CD14-positive monocyte (primary cell): ENCODE measurements around the gene PNRC1. TPM values are rescaled to one million over a fixed set of nuclear protein-coding genes. Genes with fewer than 3 reads are reported as not detected.

ENCODE experiments used
- DNase-seq, 3 donors: peaks; one replicate each; pipeline ENCODE4 v3.0.0-alpha.2; 2011 to 2022
- H2AFZ ChIP-seq: 2 replicates; pipeline ENCODE4 v1.6.0; 2012; ENCODE audit warnings: mild to moderate bottlenecking, low read depth, low read length, inconsistent platforms; ENCODE audit not compliant: insufficient read depth, poor library complexity, severe bottlenecking
- H3K27ac ChIP-seq, 2 donors: 1 replicate in 1 of 2; 2 replicates in 1 of 2; pipeline ENCODE4 v1.5.1; 2012 to 2013; ENCODE audit warnings: low read length in 2 of 2, control low read depth in 1 of 2, inconsistent platforms in 1 of 2, low read depth in 1 of 2, mild to moderate bottlenecking in 1 of 2
- H3K27me3 ChIP-seq, 2 donors: one replicate each; pipeline versions ENCODE4 v1.6.0 to v1.6.1; 2011 to 2013; ENCODE audit warnings: low read length in 2 of 2; ENCODE audit not compliant: control insufficient read depth in 2 of 2, insufficient read depth in 2 of 2
- H3K36me3 ChIP-seq, 2 donors: replicated peaks in 1 of 2; 1 replicate in 1 of 2; 2 replicates in 1 of 2; pipeline versions ENCODE4 v1.5.1 to v1.6.1; 2012 to 2013; ENCODE audit warnings: low read length in 2 of 2, control low read depth in 1 of 2, inconsistent platforms in 1 of 2, mild to moderate bottlenecking in 1 of 2; ENCODE audit not compliant: insufficient read depth in 2 of 2, control insufficient read depth in 1 of 2
- H3K4me1 ChIP-seq, 2 donors: 1 replicate in 1 of 2; 2 replicates in 1 of 2; pipeline versions ENCODE4 v1.5.1 to v1.6.1; 2012 to 2013; ENCODE audit warnings: low read length in 2 of 2, control low read depth in 1 of 2, inconsistent platforms in 1 of 2, mild to moderate bottlenecking in 1 of 2, moderate library complexity in 1 of 2; ENCODE audit not compliant: insufficient read depth in 2 of 2, control insufficient read depth in 1 of 2
- H3K4me2 ChIP-seq: replicated peaks from 2 replicates; pipeline ENCODE3; 2012; ENCODE audit warnings: low read length, moderate library complexity, mild to moderate bottlenecking; ENCODE audit not compliant: poor library complexity, severe bottlenecking; ENCODE audit errors: extremely low read depth
- H3K4me3 ChIP-seq, 3 experiments: fragments of 200-600 bp in 1 of 3; sonication (generic) in 1 of 3; replicated peaks in 1 of 3; 1 replicate in 2 of 3; 2 replicates in 1 of 3; pipeline ENCODE4 v1.5.1; 2011 to 2013; ENCODE audit warnings: low read length in 3 of 3, mild to moderate bottlenecking in 3 of 3, control low read depth in 2 of 3, low read depth in 2 of 3, inconsistent platforms in 1 of 3, moderate library complexity in 1 of 3
- H3K79me2 ChIP-seq: 2 replicates; pipeline ENCODE4 v1.6.0; 2012; ENCODE audit warnings: mild to moderate bottlenecking, control low read depth, inconsistent platforms, low read length, moderate library complexity; ENCODE audit not compliant: insufficient read depth
- H3K9ac ChIP-seq: 2 replicates; pipeline ENCODE4 v1.6.0; 2017; ENCODE audit warnings: low read length, mild to moderate bottlenecking; ENCODE audit not compliant: insufficient read depth, poor library complexity, severe bottlenecking
- H3K9me3 ChIP-seq, 2 donors: replicated peaks in 1 of 2; 1 replicate in 1 of 2; 2 replicates in 1 of 2; pipeline versions ENCODE4 v1.5.1 to v1.6.1; 2012 to 2013; ENCODE audit warnings: low read length in 2 of 2, control low read depth in 1 of 2; ENCODE audit not compliant: control insufficient read depth in 1 of 2, insufficient read depth in 1 of 2
- H4K20me1 ChIP-seq: 2 replicates; pipeline ENCODE4 v1.6.0; 2012; ENCODE audit warnings: mild to moderate bottlenecking, low read length, control low read depth, moderate library complexity; ENCODE audit not compliant: insufficient read depth
- H3K27ac Mint-ChIP-seq, 7 donors: one replicate each; pipeline ENCODE4 v1.8.0; 2020; ENCODE audit warnings: mild to moderate bottlenecking in 7 of 7, mixed read lengths in 7 of 7, moderate library complexity in 6 of 7, inconsistent platforms in 2 of 7
- H3K27me3 Mint-ChIP-seq, 3 donors: one replicate each; pipeline ENCODE4 v1.8.0; 2021 to 2022; ENCODE audit warnings: low read depth in 3 of 3, mild to moderate bottlenecking in 3 of 3, mixed read lengths in 3 of 3, moderate library complexity in 3 of 3, inconsistent platforms in 1 of 3
- H3K36me3 Mint-ChIP-seq, 2 donors: one replicate each; pipeline ENCODE4 v1.8.0; 2020; ENCODE audit warnings: mixed read lengths in 2 of 2, inconsistent platforms in 1 of 2, mild to moderate bottlenecking in 1 of 2
- H3K4me1 Mint-ChIP-seq: one replicate; pipeline ENCODE4 v1.8.0; 2020; ENCODE audit warnings: mild to moderate bottlenecking, mixed read lengths
- H3K4me3 Mint-ChIP-seq, 2 donors: one replicate each; pipeline ENCODE4 v1.8.0; 2020; ENCODE audit warnings: mild to moderate bottlenecking in 2 of 2, mixed read lengths in 2 of 2, moderate library complexity in 1 of 2
- H3K9me3 Mint-ChIP-seq, 7 donors: one replicate each; pipeline ENCODE4 v1.8.0; 2020 to 2022; ENCODE audit warnings: mixed read lengths in 7 of 7, mild to moderate bottlenecking in 6 of 7, moderate library complexity in 6 of 7, inconsistent platforms in 2 of 7
- WGBS: methylation state at CpG from one replicate; pipeline ENCODE4 v1.1.5; 2013; ENCODE audit warnings: missing lambda C conversion rate; ENCODE audit not compliant: insufficient coverage; 5-methylcytosine and 5-hydroxymethylcytosine counted together
- intact Hi-C, 2 donors: fragments of 100-400 bp; cut with micrococcal nuclease; formaldehyde crosslinking; loops; one replicate each; pipeline versions ENCODE4 v1.15.0 to v1.15.1; 2023
- polyA plus RNA-seq, 3 donors: library from polyadenylated mRNA; depleted of rRNA in 1 of 3; unstranded in 2 of 3; stranded (reverse) in 1 of 3; fragments of 300-500 nt in 2 of 3; fragments of >200 nt in 1 of 3; fragmentation: Illumina TruSeq in 2 of 3; gene quantifications; 1 replicate in 2 of 3; 2 replicates in 1 of 3; pipeline ENCODE4 v1.2.3, GENCODE V29; 2012 to 2021
- TF ChIP-seq, protein P1 (sequence below): fragments of 200-600 bp; IDR thresholded peaks from one replicate; pipeline ENCODE4 v1.8.0; 2022; ENCODE audit warnings: antibody characterized with exemption, mild to moderate bottlenecking

Gene PNRC1
- polyA plus RNA-seq, 3 donors = 102 to 398 (median 348) TPM

DNA sequence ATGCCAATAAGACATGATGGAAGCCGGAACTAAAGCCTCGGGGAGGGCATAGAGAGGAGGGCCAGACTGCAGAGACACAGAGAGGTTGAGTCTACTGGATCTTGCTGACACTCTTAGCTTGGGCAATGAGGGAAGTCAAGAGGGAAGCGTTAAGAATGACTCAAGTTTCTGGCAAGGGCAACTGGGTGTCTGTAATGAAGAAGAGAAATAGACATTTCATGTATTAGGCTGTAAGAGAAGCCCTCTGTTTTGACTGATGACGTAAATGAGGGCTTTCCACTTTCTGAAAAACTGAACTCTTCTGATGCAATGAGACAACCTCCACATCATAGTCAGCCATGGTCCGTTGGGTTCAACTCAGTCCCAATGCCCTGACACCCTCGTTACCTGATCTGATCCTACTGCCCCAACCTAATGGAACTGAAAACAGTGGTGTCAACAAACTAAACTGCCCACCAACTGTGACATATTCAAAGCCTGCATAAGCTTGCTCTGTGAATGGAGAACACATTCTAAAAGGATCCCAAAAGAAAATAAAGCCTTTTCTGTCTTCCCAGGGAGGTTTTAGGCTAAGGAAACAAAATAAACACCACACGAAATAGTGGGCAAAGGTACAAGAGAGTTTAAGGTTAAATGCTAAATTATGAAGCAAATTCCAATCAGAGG, 45.8 kb upstream of the PNRC1 start:
- intact Hi-C loops = loop anchor here (5.0 kb wide), 1 partner anchor 48 kb away; the partner anchor contains the start of gene PNRC1 (in 2 of the 2)
- peaks cover 0 to 6% of the 10 kb centered on the region in 2 donors for H3K36me3 Mint-ChIP-seq
- Histone ChIP-seq H3K9me3 (peaks cover 7 to 12% of the 10 kb centered on the region in 2 donors), H3K36me3 (no peaks in the 10 kb centered on the region), H3K79me2 (no peaks in the 10 kb centered on the region), H3K4me2 (peak overlapping the region; percentile 63), H3K9ac (peak overlapping the region; percentile 46), H3K27ac (peak overlapping the region; percentile 82 to 96), H3K27me3 (no peaks in the 10 kb centered on the region), H2AFZ (no peak overlapping the region), H4K20me1 (no peaks in the 10 kb centered on the region), H3K4me1 (peaks cover 34 to 36% of the 10 kb centered on the region in 2 donors), H3K4me3 (peak overlapping the region in 1 of 3 experiments; percentile 33)
- WGBS = 13% methylated on average over 4 of the region's 7 CpGs
- peaks cover 39% of the 10 kb centered on the region for H3K4me1 Mint-ChIP-seq
- H3K4me3 Mint-ChIP-seq = peak overlapping the region; percentile 32 to 78
- H3K27ac Mint-ChIP-seq = peak overlapping the region; percentile 97 to 100 (median 99)
- peaks cover 12 to 21% (median 18%) of the 10 kb centered on the region in 7 donors for H3K9me3 Mint-ChIP-seq
- peaks cover 0 to 2% (median 2%) of the 10 kb centered on the region in 3 donors for H3K27me3 Mint-ChIP-seq
- peak; percentile 96 to 99 (median 99) for DNase-seq
- TF ChIP-seq, protein P1, sequence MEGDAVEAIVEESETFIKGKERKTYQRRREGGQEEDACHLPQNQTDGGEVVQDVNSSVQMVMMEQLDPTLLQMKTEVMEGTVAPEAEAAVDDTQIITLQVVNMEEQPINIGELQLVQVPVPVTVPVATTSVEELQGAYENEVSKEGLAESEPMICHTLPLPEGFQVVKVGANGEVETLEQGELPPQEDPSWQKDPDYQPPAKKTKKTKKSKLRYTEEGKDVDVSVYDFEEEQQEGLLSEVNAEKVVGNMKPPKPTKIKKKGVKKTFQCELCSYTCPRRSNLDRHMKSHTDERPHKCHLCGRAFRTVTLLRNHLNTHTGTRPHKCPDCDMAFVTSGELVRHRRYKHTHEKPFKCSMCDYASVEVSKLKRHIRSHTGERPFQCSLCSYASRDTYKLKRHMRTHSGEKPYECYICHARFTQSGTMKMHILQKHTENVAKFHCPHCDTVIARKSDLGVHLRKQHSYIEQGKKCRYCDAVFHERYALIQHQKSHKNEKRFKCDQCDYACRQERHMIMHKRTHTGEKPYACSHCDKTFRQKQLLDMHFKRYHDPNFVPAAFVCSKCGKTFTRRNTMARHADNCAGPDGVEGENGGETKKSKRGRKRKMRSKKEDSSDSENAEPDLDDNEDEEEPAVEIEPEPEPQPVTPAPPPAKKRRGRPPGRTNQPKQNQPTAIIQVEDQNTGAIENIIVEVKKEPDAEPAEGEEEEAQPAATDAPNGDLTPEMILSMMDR = no peak

DNA sequence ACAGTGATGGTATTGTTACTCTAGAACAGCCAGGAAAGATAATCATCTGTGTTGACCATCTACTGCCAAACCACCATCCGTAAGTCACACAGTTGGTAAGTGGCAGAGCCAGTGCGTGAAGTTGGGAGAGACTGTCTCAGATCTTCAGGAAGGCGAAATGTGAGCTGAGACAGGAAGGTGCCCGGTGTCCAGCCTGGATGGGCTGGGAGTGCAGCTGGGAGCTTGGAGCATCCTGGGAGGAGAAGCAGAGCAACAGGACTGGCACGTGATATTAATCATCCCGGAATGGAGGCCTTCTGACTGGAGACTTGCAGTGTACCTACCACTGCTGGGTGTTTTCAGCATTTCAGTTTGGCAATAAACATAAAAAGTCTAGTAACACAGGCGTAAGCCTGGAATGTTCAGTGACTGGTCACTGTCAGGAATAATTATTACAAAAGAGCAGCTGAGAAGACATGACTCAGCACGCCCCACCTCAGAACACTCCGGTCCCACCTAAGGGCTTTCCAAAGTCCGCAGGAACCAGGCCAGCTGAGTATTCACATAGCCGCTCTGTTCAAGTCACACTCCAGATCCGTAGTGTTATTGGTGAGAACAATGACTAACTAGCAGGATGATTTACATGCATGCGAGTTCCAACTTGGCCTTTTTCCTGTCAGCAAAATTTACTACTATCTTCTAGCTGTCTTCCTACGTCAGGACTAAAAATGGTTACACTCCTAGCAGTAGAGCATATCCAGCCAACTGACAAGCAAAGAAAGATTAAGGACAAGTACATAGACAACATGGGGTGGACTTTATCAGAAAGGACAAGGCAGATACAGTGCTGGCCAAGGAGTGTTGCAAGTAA, 45.1 kb upstream of the PNRC1 start:
- peaks cover 0 to 2% (median 2%) of the 10 kb centered on the region in 3 donors for H3K27me3 Mint-ChIP-seq
- Histone ChIP-seq H4K20me1 (no peaks in the 10 kb centered on the region), H3K4me3 (peak overlapping the region in 1 of 3 experiments; percentile 33), H3K4me2 (peak overlapping the region; percentile 63), H3K9me3 (peaks cover 7 to 12% of the 10 kb centered on the region in 2 donors), H3K36me3 (no peaks in the 10 kb centered on the region), H2AFZ (no peak overlapping the region), H3K4me1 (peaks cover 34 to 36% of the 10 kb centered on the region in 2 donors), H3K9ac (peak overlapping the region; percentile 46), H3K27ac (peak overlapping the region; percentile 82 to 96), H3K79me2 (no peaks in the 10 kb centered on the region), H3K27me3 (no peaks in the 10 kb centered on the region)
- intact Hi-C loops = loop anchor here in 1 of 2 donors (5.0 kb wide), 1 partner anchor 47 kb away; the partner anchor contains the start of gene PNRC1
- 77% methylated on average over 5 of the region's 14 CpGs for WGBS
- TF ChIP-seq, protein P1 = no peak
- peak overlapping the region in 1 of 2 donors; percentile 78 for H3K4me3 Mint-ChIP-seq
- peak; percentile 70 to 97 (median 84) for DNase-seq
- H3K9me3 Mint-ChIP-seq = peaks cover 12 to 21% (median 18%) of the 10 kb centered on the region in 7 donors
- peaks cover 39% of the 10 kb centered on the region for H3K4me1 Mint-ChIP-seq
- peaks cover 0 to 6% of the 10 kb centered on the region in 2 donors for H3K36me3 Mint-ChIP-seq
- peak overlapping the region; percentile 97 to 100 (median 99) for H3K27ac Mint-ChIP-seq
